ENCODE results near the gene RBM15B.

The RBM15B gene

DNA sequence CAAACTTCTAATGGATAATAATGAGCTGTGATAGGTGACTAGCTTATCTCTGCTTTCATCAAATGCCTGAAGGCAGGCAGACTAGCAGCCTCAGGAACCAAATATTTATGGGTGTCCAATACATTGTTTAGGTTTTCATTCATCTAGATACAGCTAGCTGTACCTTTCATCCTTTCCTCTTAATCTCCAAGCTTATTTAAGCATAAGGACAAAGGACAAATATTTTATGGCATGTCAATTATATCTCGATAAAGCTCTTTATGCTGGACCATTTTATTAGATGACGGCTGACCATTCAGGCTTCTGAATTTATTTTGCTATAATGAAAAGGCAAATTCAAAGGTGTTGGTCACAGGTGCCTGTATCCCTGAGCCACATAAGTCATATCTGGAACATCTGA is 16.9 kb downstream of the RBM15B start:
- TF ChIP-seq, protein P1, sequence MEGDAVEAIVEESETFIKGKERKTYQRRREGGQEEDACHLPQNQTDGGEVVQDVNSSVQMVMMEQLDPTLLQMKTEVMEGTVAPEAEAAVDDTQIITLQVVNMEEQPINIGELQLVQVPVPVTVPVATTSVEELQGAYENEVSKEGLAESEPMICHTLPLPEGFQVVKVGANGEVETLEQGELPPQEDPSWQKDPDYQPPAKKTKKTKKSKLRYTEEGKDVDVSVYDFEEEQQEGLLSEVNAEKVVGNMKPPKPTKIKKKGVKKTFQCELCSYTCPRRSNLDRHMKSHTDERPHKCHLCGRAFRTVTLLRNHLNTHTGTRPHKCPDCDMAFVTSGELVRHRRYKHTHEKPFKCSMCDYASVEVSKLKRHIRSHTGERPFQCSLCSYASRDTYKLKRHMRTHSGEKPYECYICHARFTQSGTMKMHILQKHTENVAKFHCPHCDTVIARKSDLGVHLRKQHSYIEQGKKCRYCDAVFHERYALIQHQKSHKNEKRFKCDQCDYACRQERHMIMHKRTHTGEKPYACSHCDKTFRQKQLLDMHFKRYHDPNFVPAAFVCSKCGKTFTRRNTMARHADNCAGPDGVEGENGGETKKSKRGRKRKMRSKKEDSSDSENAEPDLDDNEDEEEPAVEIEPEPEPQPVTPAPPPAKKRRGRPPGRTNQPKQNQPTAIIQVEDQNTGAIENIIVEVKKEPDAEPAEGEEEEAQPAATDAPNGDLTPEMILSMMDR (IDR thresholded peaks at IDR 0.05; ENCODE audit: low read depth, low read length): no peak
- DNase-seq (ENCODE audit: extremely low read depth, low read depth): no peak

DNA sequence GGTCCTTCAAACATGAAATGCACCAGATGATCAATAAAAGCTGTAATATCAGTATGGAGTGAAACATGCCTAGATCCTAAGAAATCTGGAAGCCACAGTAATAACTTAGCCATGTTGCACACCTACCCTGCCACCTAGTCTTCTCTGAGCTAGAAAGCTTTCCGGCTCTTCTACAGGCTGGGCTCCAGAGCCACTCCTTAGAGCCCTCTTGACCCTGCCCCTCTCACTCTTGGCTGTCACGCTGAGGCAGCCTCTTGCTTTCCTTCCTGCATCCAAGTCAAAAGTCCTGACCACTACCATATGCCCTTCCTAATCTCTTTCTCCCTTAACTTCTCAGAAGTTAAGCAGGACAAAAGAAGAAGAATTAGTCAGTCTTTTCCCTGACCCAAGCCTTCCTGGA is 17.7 kb downstream of the RBM15B start:
- DNase-seq (ENCODE audit: extremely low read depth, low read depth): no peak
- TF ChIP-seq, protein P1 (IDR thresholded peaks at IDR 0.05; ENCODE audit: low read depth, low read length): no peak

DNA sequence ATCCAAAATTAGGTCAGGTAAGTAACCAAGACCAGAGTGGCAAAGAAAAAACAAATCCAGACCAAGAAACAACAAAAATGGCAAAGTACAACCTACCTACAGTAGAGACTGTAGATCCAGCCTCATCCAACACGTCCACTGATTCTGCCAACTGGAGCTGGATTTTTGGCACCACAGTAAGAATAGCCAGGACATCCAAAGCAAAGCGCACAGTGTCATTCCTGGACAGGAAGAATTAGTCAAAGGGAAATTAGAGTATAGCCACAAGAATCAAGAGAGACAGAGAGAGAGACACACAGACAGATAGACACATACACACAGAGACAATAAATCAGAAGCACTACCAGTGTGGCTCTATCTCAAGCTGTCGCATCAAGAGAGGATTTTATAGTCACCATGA is 31.1 kb downstream of the RBM15B start:
- TF ChIP-seq, protein P1 (IDR thresholded peaks at IDR 0.05; ENCODE audit: low read depth, low read length): no peak
- no peak for DNase-seq (ENCODE audit: extremely low read depth, low read depth)

GRCh38 chr3:51426921-51427320 is 35.8 kb downstream of the RBM15B start:
- TF ChIP-seq, protein P1 (IDR thresholded peaks at IDR 0.05; ENCODE audit: low read depth, low read length): no peak
- DNase-seq (ENCODE audit: extremely low read depth, low read depth): no peak

DNA sequence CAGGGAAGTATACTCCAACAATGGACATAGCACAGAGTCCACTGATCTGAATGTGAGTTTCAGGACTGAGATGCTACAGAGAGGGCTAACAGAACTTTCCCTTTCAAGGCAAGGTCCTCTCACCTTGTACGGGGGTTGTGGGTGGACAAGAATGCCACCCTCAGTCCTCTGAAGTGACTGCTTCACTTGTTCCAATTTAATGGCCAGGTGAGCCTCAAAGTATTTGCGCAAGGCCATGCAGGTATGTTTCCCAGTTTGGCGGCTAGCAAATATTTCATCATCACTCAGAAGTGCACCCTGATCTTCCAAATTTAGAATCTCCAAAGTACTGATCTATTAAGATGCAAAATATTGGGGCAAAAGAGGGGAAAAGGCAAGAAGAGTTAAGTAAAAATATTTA is 38.1 kb downstream of the RBM15B start:
- TF ChIP-seq, protein P1 (IDR thresholded peaks at IDR 0.05; ENCODE audit: low read depth, low read length): no peak
- no peak for DNase-seq (ENCODE audit: extremely low read depth, low read depth)

- TF ChIP-seq, protein P1 (IDR thresholded peaks at IDR 0.05; ENCODE audit: low read depth, low read length): no peak
These were observed 43.0 kb downstream of the RBM15B start for GRCh38 chr3:51434110-51434509.

DNA sequence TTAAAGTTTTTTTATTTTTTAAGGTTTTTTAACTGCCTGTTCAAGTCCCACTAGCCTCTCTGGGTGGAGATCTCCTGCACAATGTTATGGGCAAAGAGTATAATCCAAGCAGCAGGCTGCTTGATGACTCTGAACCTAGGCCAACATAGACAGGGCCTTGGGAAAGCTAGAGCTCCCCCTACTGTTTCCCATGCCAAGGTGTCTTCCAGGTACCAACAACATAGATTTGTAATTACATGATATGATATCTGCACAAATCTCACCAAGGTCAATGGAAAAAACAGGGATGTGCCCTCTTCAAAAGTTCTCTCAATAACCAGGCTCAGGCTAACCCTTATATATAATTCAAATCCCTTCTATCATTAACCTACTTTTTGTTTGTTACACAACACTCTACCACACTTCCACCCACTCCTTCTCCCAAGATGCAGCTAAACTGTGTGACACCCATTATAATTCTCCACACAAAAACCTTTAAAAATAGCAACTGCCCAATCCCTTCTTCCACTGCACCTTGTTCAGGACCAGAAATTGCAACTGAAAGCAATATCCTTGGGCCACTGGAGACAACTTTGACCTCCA is 43.8 kb downstream of the RBM15B start:
- no peak for DNase-seq (ENCODE audit: extremely low read depth, low read depth)

More at GRCh38 chr3:51434110-51434509, 43.0 kb downstream of the RBM15B start:
- no peak for DNase-seq (ENCODE audit: extremely low read depth, low read depth)

More for the DNA sequence above, 43.8 kb downstream of the RBM15B start:
- TF ChIP-seq, protein P1 (IDR thresholded peaks at IDR 0.05; ENCODE audit: low read depth, low read length): peak; percentile 60

All from AG09319 (cell line).